ENCODE data around the gene GLCCI1.

Gene GLCCI1

GRCh38 chr7:8103282-8103681 lies 134.7 kb downstream of the GLCCI1 start:
- no peak for DNase-seq (ENCODE audit: low read depth)

- DNase-seq (ENCODE audit: low read depth): no peak
Measured at GRCh38 chr7:8105449-8106095, 137.0 kb downstream of the GLCCI1 start.

- no peak for DNase-seq (ENCODE audit: low read depth)
Measured at GRCh38 chr7:8109196-8110022, 140.8 kb downstream of the GLCCI1 start.

DNA sequence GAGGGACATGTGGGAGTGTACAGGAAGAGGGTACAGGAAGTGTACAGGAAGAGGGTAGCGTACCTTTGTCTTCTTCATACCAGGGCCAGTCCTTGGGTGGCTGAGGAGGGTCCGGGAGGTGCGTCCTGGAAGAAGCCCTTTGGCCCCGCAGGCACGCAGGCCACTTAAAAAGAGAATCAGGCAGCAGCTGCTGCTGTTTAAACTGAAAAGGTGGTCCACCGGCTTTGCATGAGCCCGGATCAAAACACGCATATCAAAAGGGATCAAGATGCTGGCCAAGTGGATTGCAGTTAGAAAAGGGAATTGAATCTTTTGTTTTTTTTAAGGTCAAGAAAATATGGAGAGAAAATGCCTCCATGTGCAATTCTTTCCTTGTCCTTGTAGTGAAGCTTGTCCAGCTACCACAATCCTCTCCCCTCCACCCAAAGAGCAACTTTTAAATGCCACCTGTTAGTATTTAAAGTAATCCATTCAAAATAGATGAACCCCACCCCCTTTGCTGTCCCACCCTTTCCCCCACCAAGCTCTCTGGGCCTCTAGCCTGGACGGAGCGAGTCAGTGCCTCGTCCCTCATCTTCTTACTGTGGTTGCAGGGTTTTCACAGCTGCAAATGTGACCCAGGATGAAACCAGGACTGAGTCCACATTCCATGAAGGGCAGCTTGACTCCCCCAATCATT lies 142.8 kb downstream of the GLCCI1 start:
- DNase-seq (ENCODE audit: low read depth): no peak

DNA sequence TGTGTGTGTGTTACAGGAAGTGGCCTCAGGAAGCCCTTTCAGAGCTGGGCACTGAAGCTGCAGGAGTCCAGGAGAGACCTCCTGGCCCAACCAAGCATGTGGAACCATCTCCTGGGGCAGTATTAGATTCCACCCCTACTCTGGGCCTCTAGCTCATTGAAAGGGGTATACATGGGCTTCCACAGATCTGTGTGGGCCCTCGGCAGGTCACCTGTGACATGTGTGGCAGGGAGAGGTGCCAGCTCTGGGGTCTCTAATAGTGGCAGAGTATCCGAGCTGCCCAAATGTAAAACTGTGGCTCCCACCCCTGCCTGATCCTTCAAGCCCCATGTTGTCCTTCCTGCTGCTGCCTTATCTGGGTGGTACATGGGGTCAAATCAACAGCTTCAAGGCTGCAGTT lies 144.1 kb downstream of the GLCCI1 start:
- DNase-seq (ENCODE audit: low read depth): no peak

GRCh38 chr7:8113184-8113583 lies 144.6 kb downstream of the GLCCI1 start:
- DNase-seq (ENCODE audit: low read depth): no peak

GRCh38 chr7:8114175-8114574 lies 145.6 kb downstream of the GLCCI1 start:
- no peak for DNase-seq (ENCODE audit: low read depth)

GRCh38 chr7:8115547-8116402 lies 147.2 kb downstream of the GLCCI1 start:
- DNase-seq (ENCODE audit: low read depth): no peak

DNA sequence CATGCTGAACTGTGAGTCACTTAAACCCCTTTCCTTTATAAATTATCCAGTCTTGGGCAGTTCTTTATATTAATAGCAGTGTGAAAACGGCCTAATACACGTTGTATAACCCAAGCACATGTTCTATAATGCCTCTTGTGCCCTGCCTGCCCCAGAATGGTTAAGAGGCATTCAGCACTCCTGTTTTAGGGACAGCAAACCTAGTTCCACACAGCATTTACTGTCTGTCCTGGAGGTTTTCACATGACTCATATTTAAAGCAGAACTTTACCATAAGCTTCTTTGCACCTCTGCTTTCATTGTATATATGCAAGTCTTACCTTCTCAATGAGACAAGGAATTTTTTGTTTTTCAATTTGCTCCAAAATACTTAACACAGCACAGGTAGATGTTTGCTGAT lies 148.6 kb downstream of the GLCCI1 start:
- DNase-seq (ENCODE audit: low read depth): no peak

DNA sequence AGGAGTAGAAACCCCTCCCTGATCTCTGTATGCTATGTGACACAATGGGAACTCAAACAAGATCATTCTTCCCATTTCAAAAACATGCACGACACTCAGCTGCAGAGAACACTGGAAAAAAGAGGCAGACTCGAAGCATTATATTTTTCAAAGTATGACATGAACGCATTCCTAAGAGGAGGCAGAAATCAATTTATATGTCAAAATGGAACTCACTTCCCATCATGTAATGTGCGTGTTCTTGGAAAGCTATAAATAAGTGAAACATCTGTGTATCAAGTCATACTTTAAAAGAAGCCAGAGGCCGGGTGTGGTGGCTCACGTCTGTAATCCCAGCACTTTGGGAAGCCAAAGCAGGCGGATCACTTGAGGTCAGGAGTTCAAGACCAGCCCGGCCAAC lies 150.7 kb downstream of the GLCCI1 start:
- no peak for DNase-seq (ENCODE audit: low read depth)

GRCh38 chr7:8120390-8121058 lies 151.9 kb downstream of the GLCCI1 start:
- DNase-seq (ENCODE audit: low read depth): no peak

- DNase-seq (ENCODE audit: low read depth): no peak
Measured at GRCh38 chr7:8121243-8121642, 152.6 kb downstream of the GLCCI1 start.

- DNase-seq (ENCODE audit: low read depth): no peak
Measured at GRCh38 chr7:8125680-8126444, 157.3 kb downstream of the GLCCI1 start.

- no peak for DNase-seq (ENCODE audit: low read depth)
Measured at GRCh38 chr7:8126601-8127167, 158.1 kb downstream of the GLCCI1 start.

- DNase-seq (ENCODE audit: low read depth): no peak
Measured at GRCh38 chr7:8128449-8129317, 160.1 kb downstream of the GLCCI1 start.

DNA sequence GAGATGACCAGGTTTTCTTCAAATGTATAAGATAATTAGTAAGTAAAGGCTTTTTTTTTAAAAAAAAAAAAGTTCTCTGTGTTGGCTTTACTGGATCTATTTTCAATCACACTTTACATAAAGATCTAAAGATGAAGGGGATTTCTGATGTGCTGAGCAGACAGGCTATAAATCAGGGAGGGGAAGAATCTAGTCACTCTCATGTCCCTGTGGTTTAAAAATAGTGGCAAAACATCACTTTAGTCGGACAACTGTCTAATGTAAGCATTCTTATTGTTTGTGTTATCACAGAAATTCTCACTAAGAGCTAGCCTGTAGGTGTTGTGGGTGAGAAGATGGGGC lies 160.7 kb downstream of the GLCCI1 start:
- DNase-seq (ENCODE audit: low read depth): no peak

DNA sequence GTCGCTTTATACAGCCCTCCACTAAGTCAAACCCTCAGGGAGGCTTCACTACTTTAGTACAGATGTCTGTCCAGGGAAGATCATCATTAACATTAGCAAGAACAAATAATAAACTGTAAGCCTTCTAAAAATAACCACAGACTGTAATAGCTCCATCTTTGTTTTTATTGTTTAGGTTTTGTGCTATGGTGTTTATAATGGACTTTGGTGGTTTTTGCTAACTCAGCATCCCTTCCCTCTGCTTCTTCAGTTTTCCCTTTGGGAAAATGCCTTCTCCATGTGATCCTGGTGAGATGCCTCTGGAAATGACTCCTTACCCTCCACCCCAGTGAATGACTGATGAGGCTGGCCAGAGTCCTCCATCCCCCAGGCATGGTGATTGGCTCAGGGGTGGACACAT lies 162.1 kb downstream of the GLCCI1 start:
- DNase-seq (ENCODE audit: low read depth): no peak

- DNase-seq (ENCODE audit: low read depth): no peak
Measured at GRCh38 chr7:8131694-8132605, 163.4 kb downstream of the GLCCI1 start.
